H1 (cell line): ENCODE results near the gene EIF2B1. TPM values are rescaled to one million over a fixed set of nuclear protein-coding genes. Genes with fewer than 3 reads are reported as not detected.

Source experiments
- CHD7 ChIP-seq: fragments of 300-600 bp; sonication (generic); IDR thresholded peaks from 2 replicates; pipeline ENCODE4 v1.7.1; 2012; ENCODE audit warnings: low read length, moderate library complexity, mild to moderate bottlenecking, inconsistent platforms; ENCODE audit not compliant: insufficient replicate concordance
- NANOG ChIP-seq: IDR thresholded peaks from 2 replicates; pipeline ENCODE4 v1.6.1; 2011; ENCODE audit warnings: low read length, low read depth, mild to moderate bottlenecking, inconsistent platforms; ENCODE audit not compliant: insufficient read depth, poor library complexity, severe bottlenecking
- polyA plus RNA-seq, 7 experiments: library from polyadenylated mRNA; depleted of rRNA in 3 of 7; stranded (reverse) in 5 of 7; unstranded in 2 of 7; fragments of >200 nt in 5 of 7; fragments of 200-250 nt in 2 of 7; gene quantifications; 1 replicate in 5 of 7; 2 replicates in 1 of 7; 4 replicates in 1 of 7; pipeline versions ENCODE4 v1.2.1 to v1.2.3, GENCODE V29; 2011 to 2013; ENCODE audit warnings: missing spikeins in 2 of 7, mixed read lengths in 2 of 7
- total RNA-seq: library from RNA; stranded (reverse); fragmentation: NEBNext Ultra II Directional; extraction: Animal tissue kit (Norgen Biotek cat#: 25700); gene quantifications from 2 replicates; pipeline ENCODE4 v1.2.1, GENCODE V29; 2021

Gene EIF2B1
- total and polyA plus RNA-seq, 2 of the 8 experiments (the other 6 are each of a cell fraction or from before 2014, with no cell fraction given), result 24.9 to 49.9 TPM

GRCh38 chr12:123617580-123617979, 15.9 kb downstream of the EIF2B1 start (continued):
- TF ChIP-seq CHD7 (no peak), NANOG (no peak)
